HEK293 (cell line): ENCODE data around the gene ROR2.

Experiments
- CTCF ChIA-PET: fragments of 350-600 bp; formaldehyde crosslinking; extraction: SDS; loops from one replicate; lab custom pipeline; 2021; ENCODE audit warnings: antibody characterized with exemption; lab: Yijun Ruan, JAX
- POLR2A ChIA-PET: fragments of 300-600 bp; formaldehyde crosslinking; extraction: SDS; loops from one replicate; lab custom pipeline; 2020; ENCODE audit warnings: antibody characterized with exemption, inconsistent platforms; lab: Yijun Ruan, JAX
- H3K27ac ChIP-seq: fragments of 200-500 bp; sonication (Bioruptor generic); 2 replicates; pipeline ENCODE4 v1.5.1; 2014; ENCODE audit warnings: low read depth, low read length, control low read depth, inconsistent platforms; ENCODE audit errors: extremely low read depth
- H3K36me3 ChIP-seq, 2 experiments: fragments of 200-500 bp in 1 of 2; sonication (Bioruptor generic) in 1 of 2; 1 replicate in 1 of 2; 2 replicates in 1 of 2; pipeline ENCODE4 v1.5.1; 2014 to 2017; ENCODE audit warnings: inconsistent platforms in 2 of 2, low read length in 2 of 2; ENCODE audit not compliant: control insufficient read depth in 2 of 2, insufficient read depth in 1 of 2
- H3K4me1 ChIP-seq: fragments of 200-500 bp; sonication (Bioruptor generic); 2 replicates; pipeline ENCODE4 v1.5.1; 2014; ENCODE audit warnings: mild to moderate bottlenecking, low read length, inconsistent platforms; ENCODE audit not compliant: control insufficient read depth, insufficient read depth
- H3K4me3 ChIP-seq: 2 replicates; pipeline ENCODE4 v1.5.1; 2011; ENCODE audit warnings: low read depth, mild to moderate bottlenecking, control low read depth, low read length, moderate library complexity
- H3K9me3 ChIP-seq: fragments of 200-500 bp; sonication (Bioruptor generic); 2 replicates; pipeline ENCODE4 v1.5.1; 2014; ENCODE audit warnings: low read depth, low read length, inconsistent platforms; ENCODE audit not compliant: control insufficient read depth, insufficient read depth
- BCL11A ChIP-seq: fragments of 450-650 bp; formaldehyde crosslinking; IDR thresholded peaks from 2 replicates; pipeline ENCODE4 v1.5.1; 2016; ENCODE audit warnings: low read depth, missing biosample characterization, missing genetic modification characterization
- HOXC10 ChIP-seq: sonication (generic); formaldehyde crosslinking; IDR thresholded peaks from 2 replicates; pipeline ENCODE4 v1.8.1; 2023; ENCODE audit warnings: mild to moderate bottlenecking, missing genetic modification reagents
- KLF10 ChIP-seq: fragments of 450-650 bp; IDR thresholded peaks from 2 replicates; pipeline ENCODE4 v1.5.1; 2018; ENCODE audit warnings: missing biosample characterization, mild to moderate bottlenecking, missing genetic modification characterization
- MZF1 ChIP-seq: fragments of 450-650 bp; formaldehyde crosslinking; IDR thresholded peaks from 2 replicates; pipeline ENCODE4 v1.5.1; 2017; ENCODE audit warnings: missing biosample characterization, missing genetic modification characterization, borderline replicate concordance
- OVOL3 ChIP-seq: fragments of 450-650 bp; formaldehyde crosslinking; IDR thresholded peaks from 2 replicates; pipeline ENCODE4 v1.5.1; 2016; ENCODE audit warnings: missing biosample characterization, missing genetic modification characterization
- PRDM10 ChIP-seq: fragments of 450-650 bp; formaldehyde crosslinking; IDR thresholded peaks from 2 replicates; pipeline ENCODE4 v1.5.1; 2016; ENCODE audit warnings: missing biosample characterization, missing genetic modification characterization
- SP7 ChIP-seq: fragments of 450-650 bp; formaldehyde crosslinking; IDR thresholded peaks from 2 replicates; pipeline ENCODE4 v1.5.1; 2016; ENCODE audit warnings: missing biosample characterization, missing genetic modification characterization
- ZBTB48 ChIP-seq: fragments of 450-650 bp; formaldehyde crosslinking; IDR thresholded peaks from 2 replicates; pipeline ENCODE4 v1.5.1; 2016; ENCODE audit warnings: missing biosample characterization, missing genetic modification characterization
- ZFP41 ChIP-seq: fragments of 450-650 bp; formaldehyde crosslinking; IDR thresholded peaks from 2 replicates; pipeline ENCODE4 v1.5.1; 2016; ENCODE audit warnings: missing biosample characterization, missing genetic modification characterization, borderline replicate concordance
- ZIC2 ChIP-seq: fragments of 450-650 bp; formaldehyde crosslinking; IDR thresholded peaks from 2 replicates; pipeline ENCODE4 v1.5.1; 2016; ENCODE audit warnings: missing biosample characterization, missing genetic modification characterization
- ZNF10 ChIP-seq: fragments of 450-650 bp; formaldehyde crosslinking; IDR thresholded peaks from 2 replicates; pipeline ENCODE4 v1.5.1; 2017; ENCODE audit warnings: missing biosample characterization, missing genetic modification characterization
- ZNF221 ChIP-seq: fragments of 450-650 bp; formaldehyde crosslinking; IDR thresholded peaks from 2 replicates; pipeline ENCODE4 v1.5.1; 2017; ENCODE audit warnings: missing biosample characterization, missing genetic modification characterization, borderline replicate concordance
- ZNF350 ChIP-seq: fragments of 450-650 bp; formaldehyde crosslinking; IDR thresholded peaks from 2 replicates; pipeline ENCODE4 v1.5.0; 2017; ENCODE audit warnings: missing biosample characterization, mild to moderate bottlenecking, missing genetic modification characterization
- ZNF398 ChIP-seq: fragments of 450-650 bp; formaldehyde crosslinking; IDR thresholded peaks from 2 replicates; pipeline ENCODE4 v1.5.1; 2017; ENCODE audit warnings: missing biosample characterization, missing genetic modification characterization
- ZNF423 ChIP-seq: fragments of 450-650 bp; formaldehyde crosslinking; IDR thresholded peaks from 2 replicates; pipeline ENCODE4 v1.5.1; 2016; ENCODE audit warnings: missing biosample characterization, missing genetic modification characterization
- ZNF501 ChIP-seq: fragments of 450-650 bp; formaldehyde crosslinking; IDR thresholded peaks from 2 replicates; pipeline ENCODE4 v1.5.1; 2016; ENCODE audit warnings: missing biosample characterization, missing genetic modification characterization
- ZNF514 ChIP-seq: fragments of 450-650 bp; formaldehyde crosslinking; IDR thresholded peaks from 2 replicates; pipeline ENCODE4 v1.5.1; 2016; ENCODE audit warnings: missing biosample characterization, missing genetic modification characterization
- ZNF600 ChIP-seq: fragments of 450-650 bp; formaldehyde crosslinking; IDR thresholded peaks from 2 replicates; pipeline ENCODE4 v1.5.1; 2016; ENCODE audit warnings: missing biosample characterization, missing genetic modification characterization
- ZNF670 ChIP-seq: fragments of 450-650 bp; formaldehyde crosslinking; IDR thresholded peaks from 2 replicates; pipeline ENCODE4 v1.5.1; 2016; ENCODE audit warnings: missing biosample characterization, missing genetic modification characterization, low read depth
- ZNF792 ChIP-seq: fragments of 450-650 bp; formaldehyde crosslinking; IDR thresholded peaks from 2 replicates; pipeline ENCODE4 v1.5.1; 2016; ENCODE audit warnings: missing biosample characterization, missing genetic modification characterization
- ZNF837 ChIP-seq: fragments of 450-650 bp; formaldehyde crosslinking; IDR thresholded peaks from 2 replicates; pipeline ENCODE4 v1.5.1; 2016; ENCODE audit warnings: missing biosample characterization, missing genetic modification characterization
- TF ChIP-seq, protein P1 (sequence below): sonication (generic); formaldehyde crosslinking; IDR thresholded peaks from 2 replicates; pipeline ENCODE4 v1.8.1; 2022; ENCODE audit warnings: mild to moderate bottlenecking, moderate library complexity, missing genetic modification reagents
- TF ChIP-seq, protein P2 (sequence below): fragments of 450-650 bp; formaldehyde crosslinking; IDR thresholded peaks from 2 replicates; pipeline ENCODE4; 2016; ENCODE audit warnings: missing biosample characterization, missing genetic modification characterization

ROR2 gene

DNA sequence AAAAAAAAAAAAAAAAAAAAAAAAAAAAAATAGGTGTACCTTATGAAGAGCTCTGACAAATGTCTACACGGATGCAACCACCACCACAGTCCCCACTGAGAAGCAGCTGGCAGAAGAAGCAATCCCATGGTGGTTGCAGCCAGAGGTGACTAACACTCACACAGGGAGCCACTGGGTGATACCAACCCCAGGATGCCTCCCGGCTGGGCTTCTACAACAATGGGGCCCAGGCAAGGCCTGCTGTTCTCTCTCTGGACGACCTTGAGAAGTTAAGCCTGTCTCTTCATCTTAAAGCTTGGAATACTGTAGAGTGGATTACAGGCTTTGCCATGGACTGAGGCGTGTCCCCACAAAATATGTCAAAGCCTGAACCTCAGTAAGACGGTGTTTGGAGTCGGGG is 104.1 kb downstream of the ROR2 start:
- Histone ChIP-seq H3K4me1 (peaks cover 7% of the 10 kb centered on the region; the same call in 1 of the 2 replicates), H3K9me3 (no peaks in the 10 kb centered on the region), H3K27ac (no peak overlapping the region), H3K36me3 (no peaks in the 10 kb centered on the region), H3K4me3 (no peak overlapping the region)
- ChIA-PET CTCF (no interaction called here), POLR2A (interaction anchor here (0.6 to 0.7 kb wide), 2 partner anchors 16 to 98 kb away, joined by 3 to 4 read pairs; no protein-coding TSS in a partner anchor)
- peak; percentile 48; the same call in 1 of the 2 replicates for TF ChIP-seq PRDM10
- peak; percentile 94 for TF ChIP-seq ZIC2 (tag by site-specific recombination)
- no peak for TF ChIP-seq ZNF221 (tag by site-specific recombination)

GRCh38 chr9:91844701-91845291 is 105.2 kb downstream of the ROR2 start:
- no peaks in the 10 kb centered on the region for H3K36me3 ChIP-seq
- TF ChIP-seq, protein P1, sequence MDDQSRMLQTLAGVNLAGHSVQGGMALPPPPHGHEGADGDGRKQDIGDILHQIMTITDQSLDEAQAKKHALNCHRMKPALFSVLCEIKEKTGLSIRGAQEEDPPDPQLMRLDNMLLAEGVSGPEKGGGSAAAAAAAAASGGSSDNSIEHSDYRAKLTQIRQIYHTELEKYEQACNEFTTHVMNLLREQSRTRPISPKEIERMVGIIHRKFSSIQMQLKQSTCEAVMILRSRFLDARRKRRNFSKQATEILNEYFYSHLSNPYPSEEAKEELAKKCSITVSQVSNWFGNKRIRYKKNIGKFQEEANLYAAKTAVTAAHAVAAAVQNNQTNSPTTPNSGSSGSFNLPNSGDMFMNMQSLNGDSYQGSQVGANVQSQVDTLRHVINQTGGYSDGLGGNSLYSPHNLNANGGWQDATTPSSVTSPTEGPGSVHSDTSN (CRISPR knock-in tag) = no peak
- TF ChIP-seq HOXC10 (CRISPR knock-in tag) = no peak
- TF ChIP-seq, all 188 proteins: peak for 0
- Histone ChIP-seq H3K9me3 (no peaks in the 10 kb centered on the region), H3K27ac (no peak overlapping the region), H3K4me1 (peaks cover 7% of the 10 kb centered on the region; the same call in 1 of the 2 replicates), H3K4me3 (no peak overlapping the region)
- POLR2A ChIA-PET = no interaction called here
- CTCF ChIA-PET = interaction anchor here (0.5 kb wide), 1 partner anchor 437 kb away, joined by 3 read pairs; no protein-coding TSS in a partner anchor

DNA sequence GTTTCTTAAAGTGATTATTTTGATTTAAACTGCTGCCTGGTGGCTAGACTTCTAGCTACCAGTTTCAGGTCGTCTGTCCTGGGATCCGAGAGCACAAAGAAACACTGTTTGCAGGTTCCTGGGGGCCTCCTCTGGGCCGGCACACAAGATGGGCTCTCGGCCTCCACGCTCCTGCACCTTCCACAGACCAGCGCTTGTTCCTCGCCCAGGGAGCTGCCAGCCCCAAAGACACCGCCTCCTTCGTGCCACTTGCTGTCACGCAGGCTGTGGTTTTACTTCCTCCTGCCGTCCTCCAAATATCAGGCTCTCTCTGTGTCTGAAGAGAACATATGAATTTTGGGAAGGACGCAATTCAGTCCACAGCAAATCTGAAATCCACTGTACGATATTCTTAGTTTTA is 105.8 kb downstream of the ROR2 start:
- Histone ChIP-seq H3K4me3 (no peak overlapping the region), H3K4me1 (peaks cover 7% of the 10 kb centered on the region; the same call in 1 of the 2 replicates), H3K27ac (no peak overlapping the region), H3K36me3 (no peaks in the 10 kb centered on the region), H3K9me3 (no peaks in the 10 kb centered on the region)
- TF ChIP-seq BCL11A (tag by site-specific recombination) (no peak), ZNF670 (tag by site-specific recombination) (no peak), ZFP41 (tag by site-specific recombination) (no peak), ZNF10 (tag by site-specific recombination) (no peak), ZNF792 (tag by site-specific recombination) (no peak), ZBTB48 (tag by site-specific recombination) (no peak), ZNF350 (tag by site-specific recombination) (no peak), OVOL3 (tag by site-specific recombination) (no peak), ZNF398 (tag by site-specific recombination) (no peak), ZNF837 (no peak), ZNF514 (tag by site-specific recombination) (no peak), ZNF501 (tag by site-specific recombination) (no peak), ZNF600 (tag by site-specific recombination) (no peak), ZNF423 (tag by site-specific recombination) (no peak), MZF1 (no peak), SP7 (tag by site-specific recombination) (no peak), KLF10 (tag by site-specific recombination) (no peak)
- TF ChIP-seq, protein P2, sequence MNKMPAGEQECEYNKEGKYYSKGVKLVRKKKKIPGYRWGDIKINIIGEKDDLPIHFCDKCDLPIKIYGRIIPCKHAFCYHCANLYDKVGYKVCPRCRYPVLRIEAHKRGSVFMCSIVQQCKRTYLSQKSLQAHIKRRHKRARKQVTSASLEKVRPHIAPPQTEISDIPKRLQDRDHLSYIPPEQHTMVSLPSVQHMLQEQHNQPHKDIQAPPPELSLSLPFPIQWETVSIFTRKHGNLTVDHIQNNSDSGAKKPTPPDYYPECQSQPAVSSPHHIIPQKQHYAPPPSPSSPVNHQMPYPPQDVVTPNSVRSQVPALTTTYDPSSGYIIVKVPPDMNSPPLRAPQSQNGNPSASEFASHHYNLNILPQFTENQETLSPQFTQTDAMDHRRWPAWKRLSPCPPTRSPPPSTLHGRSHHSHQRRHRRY (tag by site-specific recombination) = no peak
- CTCF ChIA-PET = no interaction called here
- POLR2A ChIA-PET = no interaction called here
